ENCODE measurements around the gene SMG5.
A peak's percentile ranks its signal among the peaks of the same experiment; 100 is the strongest.
"Not testable (repeated sequence)": the region's sequence is repeated elsewhere in the genome, so short reads cannot be mapped to it uniquely, and the experiment has no call there.

SMG5 gene, protein sequence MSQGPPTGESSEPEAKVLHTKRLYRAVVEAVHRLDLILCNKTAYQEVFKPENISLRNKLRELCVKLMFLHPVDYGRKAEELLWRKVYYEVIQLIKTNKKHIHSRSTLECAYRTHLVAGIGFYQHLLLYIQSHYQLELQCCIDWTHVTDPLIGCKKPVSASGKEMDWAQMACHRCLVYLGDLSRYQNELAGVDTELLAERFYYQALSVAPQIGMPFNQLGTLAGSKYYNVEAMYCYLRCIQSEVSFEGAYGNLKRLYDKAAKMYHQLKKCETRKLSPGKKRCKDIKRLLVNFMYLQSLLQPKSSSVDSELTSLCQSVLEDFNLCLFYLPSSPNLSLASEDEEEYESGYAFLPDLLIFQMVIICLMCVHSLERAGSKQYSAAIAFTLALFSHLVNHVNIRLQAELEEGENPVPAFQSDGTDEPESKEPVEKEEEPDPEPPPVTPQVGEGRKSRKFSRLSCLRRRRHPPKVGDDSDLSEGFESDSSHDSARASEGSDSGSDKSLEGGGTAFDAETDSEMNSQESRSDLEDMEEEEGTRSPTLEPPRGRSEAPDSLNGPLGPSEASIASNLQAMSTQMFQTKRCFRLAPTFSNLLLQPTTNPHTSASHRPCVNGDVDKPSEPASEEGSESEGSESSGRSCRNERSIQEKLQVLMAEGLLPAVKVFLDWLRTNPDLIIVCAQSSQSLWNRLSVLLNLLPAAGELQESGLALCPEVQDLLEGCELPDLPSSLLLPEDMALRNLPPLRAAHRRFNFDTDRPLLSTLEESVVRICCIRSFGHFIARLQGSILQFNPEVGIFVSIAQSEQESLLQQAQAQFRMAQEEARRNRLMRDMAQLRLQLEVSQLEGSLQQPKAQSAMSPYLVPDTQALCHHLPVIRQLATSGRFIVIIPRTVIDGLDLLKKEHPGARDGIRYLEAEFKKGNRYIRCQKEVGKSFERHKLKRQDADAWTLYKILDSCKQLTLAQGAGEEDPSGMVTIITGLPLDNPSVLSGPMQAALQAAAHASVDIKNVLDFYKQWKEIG

DNA sequence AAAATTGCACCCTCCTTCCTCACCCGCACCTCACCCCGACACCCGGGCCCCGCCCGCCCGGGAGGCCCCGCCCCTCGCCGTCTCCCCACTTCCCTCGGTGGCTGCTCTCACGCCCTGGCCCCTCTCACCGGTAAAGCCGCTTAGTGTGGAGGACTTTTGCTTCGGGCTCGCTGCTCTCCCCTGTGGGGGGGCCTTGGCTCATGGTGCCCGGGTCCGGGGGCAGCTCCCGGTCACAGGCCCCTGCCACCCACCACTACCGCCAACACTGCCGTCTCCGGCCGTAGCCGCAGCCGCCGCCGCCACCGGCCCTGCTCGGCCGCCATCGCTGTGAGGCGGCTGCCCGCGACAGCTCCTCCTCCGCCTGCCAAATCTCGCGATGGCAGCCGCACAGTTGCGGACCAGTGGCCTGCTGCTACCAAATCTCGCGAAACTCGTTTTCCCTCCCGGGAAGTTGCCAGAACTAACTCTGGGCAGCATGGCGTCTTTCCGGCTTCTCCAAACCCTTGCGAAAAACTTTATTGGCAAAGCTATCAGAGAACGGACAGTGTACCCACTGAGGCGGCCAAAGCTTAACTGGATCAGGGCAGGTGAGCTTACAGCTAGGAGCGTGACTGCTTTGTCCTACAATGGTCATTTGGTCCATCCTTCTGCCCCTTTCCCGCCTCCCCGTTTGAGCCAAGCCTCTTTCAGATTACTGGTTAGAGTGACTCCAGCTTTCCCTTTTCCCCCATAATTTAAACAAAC, at the start of gene SMG5:
Gene SMG5 (minus strand): TSS at position 347 of the 744 bp plus-strand sequence. CDS start 145 bp downstream, at position 202.
- DNase-seq, result peak; percentile 90

DNA sequence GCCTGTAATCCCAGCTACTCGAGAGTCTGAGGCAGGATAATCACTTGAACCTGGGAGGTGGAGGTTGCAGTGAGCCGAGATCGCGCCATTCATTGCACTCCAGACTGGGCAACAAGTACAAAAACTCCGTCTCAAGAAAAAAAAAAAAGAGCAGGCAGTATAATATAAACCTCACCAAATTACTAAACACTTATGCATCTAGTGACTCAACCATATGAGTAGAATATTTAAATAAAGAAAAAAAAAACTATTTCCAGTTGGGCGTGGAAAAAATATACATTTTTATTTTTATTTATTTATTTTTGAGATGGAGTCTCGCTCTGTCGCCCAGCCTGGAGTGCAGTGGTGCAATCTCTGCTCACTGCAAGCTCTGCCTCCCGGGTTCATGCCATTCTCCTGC, 40.6 kb upstream of the SMG5 start:
- not testable (repeated sequence) for DNase-seq

DNA sequence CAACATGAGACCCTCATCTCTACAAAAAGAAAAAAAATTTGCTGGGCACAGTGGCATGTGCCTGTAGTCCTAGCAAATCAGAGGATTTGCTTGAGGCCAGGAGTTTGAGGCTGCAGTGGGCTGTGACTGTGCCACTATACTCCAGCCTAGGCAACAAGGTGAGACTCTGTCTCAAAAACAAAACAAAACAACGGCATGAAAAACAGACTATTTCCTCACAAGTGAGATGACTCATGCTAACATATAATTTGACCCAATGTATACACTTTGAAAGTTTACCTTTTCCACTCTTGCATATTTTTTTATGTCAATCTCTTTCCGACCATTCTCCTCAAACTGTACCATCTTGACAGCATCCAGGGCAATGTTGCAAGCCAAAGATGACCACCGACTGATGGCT, 37.9 kb upstream of the SMG5 start:
- no peak for DNase-seq

DNA sequence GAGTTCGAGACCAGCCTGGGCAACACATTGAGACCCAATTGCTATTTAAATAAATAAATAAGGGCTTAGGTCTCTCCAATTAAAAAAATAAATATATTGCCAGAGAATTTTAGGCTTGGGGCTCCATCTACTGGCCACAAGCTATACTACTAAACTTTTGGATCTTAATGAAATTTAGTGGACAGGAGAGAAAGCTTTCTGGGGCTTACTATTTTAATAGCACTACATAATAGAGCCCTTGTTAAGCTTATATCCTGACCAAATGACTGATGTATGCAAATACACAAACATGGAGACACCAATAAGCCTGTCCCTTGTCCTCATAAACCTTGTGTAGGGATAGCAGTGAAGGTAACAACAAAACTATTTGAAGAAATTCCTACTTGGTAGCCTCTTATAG, 37.0 kb upstream of the SMG5 start:
- no peak for DNase-seq

DNA sequence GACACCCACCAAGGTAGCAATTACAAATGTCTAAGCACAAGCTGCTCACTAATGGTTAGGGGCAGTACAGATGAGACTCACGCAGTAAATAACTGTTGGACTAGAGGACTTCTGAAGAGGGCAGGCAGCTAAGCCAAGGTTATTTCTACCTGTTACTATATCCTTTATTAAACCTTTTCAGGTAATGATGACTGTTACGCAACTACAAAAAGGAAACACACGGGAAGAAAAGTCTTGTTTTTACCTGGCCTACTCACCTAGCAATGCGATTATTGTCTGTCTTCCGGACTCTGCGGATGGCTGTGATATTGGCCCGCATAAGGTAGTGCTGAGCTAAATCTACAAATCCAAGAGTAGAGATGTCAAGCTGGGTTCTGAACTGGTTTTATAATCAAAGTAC, 34.3 kb upstream of the SMG5 start:
- no peak for DNase-seq

DNA sequence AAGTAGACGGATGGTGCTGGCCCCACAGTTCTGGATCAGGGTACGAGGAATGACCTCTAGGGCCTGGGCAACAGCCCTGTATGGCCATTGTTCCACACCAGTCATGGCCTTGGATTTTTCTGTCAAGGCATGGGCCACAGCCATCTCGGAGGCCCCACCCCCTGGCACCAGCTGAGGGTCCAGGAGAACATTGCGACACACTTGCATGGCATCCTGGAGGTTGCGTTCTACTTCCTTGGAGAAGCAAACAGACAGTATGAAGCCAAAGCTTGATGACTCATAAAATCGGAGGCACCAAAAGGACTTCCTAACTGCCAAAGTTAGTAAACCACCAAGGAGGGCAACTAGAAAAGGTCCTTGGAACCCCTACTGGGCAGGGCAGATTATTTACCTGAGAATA, 28.3 kb upstream of the SMG5 start:
- DNase-seq, result no peak

DNA sequence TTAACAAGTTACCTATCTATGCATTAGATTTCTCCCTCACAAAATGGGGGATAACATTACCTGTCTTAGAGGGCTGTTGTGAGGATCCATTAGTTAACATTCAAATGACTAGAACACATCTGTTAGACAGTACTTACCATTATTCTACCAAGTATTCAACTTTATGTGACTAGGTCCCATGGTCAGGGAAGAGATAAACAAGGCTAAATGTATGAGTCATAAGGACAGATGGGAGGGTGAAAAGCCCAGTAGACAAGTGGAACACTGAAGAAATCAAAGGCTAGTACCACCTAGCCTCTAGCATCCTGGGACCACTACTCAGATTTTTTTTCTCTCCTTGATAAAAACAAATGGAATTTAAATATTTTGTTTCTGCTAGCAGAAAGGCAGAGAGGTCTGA, 25.5 kb upstream of the SMG5 start:
- no peak for DNase-seq

DNA sequence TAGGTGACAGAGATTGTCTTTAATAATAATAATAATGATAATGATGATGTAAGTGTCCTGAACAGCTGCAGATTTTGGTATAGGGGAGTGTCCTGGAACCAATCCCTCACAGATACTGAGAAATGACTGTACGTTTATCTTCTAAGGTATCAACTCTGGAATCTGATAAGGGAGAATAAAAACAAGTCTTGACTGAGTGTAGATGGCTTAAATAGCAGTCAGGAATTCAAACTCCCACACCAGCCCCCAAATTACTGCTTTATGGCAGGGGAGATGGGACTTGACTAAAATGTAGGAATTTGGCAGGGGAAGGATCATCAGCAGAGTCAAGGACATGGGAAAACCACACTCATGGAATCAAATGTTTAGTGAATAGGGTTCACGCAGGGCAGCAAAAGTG, 22.6 kb upstream of the SMG5 start:
- no peak for DNase-seq

DNA sequence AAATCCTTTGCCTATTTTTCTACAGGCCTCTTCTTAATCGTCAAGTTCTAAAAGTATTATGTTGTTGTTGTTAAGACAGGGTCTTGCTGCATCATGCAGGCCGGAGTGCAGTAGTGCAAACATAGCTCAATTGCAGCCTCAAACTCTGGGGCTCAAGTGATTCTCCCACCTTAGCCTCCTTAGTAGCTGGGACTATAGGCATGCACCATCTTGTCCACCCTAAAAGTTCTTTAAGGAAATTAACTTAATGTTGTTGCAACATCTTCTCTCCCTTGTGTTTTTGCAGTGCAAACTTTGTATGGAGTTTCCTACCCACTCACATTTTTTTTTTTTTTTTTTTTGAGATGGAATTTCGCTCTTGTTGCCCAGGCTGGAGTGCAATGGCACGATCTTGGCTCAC, 20.6 kb upstream of the SMG5 start:
- no peak for DNase-seq

DNA sequence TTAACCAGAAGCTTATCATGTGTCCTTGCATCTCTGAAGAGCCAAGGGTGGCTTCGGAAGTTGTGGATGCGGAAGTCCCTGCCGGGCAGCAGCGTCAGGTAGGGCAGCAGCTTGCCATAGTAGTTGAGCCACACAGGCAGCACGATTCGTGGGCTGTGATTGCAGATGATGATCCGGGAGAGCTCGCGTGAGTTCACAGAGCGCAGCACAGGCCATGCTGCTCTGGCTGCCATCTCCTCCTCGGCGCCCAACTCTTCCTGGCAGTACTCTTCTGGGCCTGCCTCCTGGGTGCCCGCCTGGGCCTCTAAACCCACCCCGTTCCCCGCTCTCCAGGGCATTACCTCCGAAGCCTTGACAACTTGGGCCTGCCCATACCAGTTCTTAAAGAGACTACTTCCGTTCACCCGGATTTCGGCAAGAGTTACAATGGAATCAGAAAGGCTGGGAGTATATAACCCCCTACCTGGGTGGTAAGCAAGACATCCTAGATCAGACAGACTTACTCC, 16.3 kb upstream of the SMG5 start, which contains the start of gene VHLL:
Gene VHLL (minus strand): TSS at position 456 of the 506 bp plus-strand sequence. CDS start 118 bp downstream, at position 338.
- DNase-seq, result no peak

DNA sequence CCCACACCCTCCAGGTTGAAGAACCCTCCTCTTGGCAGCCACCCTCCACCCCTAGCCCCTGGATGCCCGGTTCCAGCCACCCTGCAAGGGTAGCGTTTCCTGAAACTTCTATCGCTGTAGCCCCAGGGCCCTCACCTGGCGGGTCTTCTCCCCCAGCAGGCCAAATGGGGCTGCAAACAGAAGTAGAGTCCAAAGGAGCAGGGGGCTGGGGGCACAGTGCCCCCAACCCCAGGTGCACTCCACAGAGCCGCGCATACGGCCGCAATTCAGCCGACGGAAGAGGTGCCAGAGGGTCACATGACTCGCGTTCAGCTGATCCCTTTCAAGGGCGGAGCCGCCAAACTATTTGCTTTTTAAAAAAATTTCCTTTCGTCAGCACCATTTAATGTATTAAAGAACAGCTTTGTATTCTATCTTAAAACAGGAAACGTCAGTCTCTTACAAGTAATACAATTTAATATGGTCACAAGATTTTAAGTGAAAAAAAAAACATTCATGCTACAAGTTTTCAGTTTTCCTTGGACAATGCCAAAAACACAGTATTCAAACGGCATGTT, 12.8 kb upstream of the SMG5 start, which contains the start of gene GLMP:
Gene GLMP (minus strand): TSS at position 289 of the 557 bp plus-strand sequence. CDS start 34 bp downstream, at position 255.
- DNase-seq, result no peak

DNA sequence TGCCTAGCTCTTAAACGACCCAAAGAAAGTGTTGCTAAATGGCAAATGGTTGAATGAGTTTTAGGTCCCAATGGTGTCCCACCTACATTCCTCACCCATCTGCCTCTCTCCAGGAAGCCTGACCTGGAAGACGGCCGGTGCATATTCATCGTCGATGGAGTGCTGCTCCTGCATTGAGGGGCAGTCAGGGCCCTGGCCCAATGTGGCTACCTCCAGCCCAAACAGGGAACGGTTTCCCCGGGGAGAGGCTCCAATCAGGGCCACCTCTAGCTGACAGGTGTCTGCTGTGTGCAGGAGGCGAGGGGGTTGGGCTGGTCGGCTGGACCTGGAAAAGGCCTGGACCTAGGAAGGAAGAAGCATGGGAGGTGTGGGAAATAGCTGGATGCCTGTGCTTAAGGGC, 11.3 kb upstream of the SMG5 start:
- DNase-seq, result no peak

DNA sequence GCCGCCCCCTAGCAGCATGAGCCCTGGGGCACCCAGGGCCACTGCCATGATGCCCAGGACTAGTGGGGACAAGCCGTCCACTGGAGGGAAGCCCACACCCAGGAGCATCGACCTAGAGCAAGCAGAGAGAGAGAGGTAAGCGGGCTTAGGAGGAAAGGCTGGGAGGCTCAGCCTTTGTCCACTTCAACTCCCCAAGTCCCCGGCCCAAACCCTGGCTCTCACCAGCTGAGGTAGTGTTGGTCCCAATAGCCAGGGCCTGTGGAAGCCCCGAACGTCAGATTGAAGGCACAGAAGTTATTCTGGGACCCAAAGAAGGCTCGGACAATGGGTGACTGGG, 10.4 kb upstream of the SMG5 start:
- no peak for DNase-seq

DNA sequence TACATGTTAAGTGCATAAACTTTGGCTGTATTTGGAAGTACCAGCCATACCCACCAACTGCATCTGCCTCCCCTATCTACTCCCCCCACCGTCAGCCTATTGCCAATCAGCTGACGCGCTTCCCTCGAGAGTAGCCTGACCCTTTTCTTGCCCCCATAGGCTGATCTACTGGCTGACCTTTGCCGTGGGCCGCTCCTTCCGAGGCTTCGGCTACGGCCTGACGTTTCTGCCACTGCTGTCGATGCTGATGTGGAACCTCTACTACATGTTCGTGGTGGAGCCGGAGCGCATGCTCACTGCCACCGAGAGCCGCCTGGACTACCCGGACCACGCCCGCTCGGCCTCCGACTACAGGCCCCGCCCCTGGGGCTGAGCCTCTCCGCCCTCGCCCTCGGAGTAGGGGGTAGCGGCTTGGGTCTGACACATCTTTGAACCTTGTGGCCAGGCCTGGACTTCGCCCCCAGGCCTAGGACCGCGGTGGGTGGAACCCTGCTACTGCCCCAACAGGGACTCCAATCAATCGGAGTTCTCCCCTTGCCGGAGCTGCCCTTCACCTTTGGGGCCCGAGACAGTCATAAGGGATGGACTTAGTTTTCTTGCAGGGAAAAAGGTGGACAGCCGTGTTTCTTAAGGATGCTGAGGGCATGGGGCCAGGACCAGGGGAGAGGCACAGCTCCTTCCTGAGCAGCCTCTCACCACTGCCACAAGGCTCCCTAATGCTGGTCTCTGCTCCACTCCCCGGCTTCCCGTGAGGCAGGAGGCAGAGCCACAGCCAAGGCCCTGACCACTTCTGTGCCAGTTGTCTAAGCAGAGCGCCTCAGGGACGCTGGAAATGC, 8.8 kb upstream of the SMG5 start:
- DNase-seq, result peak; percentile 41

DNA sequence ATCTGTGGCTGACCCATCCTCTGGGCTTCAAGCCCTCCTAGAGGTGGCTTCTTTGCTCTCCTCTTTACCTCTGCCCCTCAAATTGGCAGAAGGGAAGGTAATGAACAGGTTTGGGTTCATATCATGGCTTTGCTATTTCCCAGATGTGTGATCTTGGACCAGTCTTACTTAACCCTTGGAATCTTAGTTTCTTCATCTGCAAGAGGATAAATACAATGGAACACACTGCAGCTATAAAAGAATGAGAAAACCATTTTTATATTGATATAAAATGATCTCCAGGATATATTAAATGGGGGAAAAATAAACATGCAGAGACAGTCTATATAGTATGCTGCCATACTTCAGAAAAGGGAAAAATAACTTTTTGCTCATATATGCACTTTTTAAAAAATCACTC, 7.2 kb upstream of the SMG5 start:
- DNase-seq, result no peak

DNA sequence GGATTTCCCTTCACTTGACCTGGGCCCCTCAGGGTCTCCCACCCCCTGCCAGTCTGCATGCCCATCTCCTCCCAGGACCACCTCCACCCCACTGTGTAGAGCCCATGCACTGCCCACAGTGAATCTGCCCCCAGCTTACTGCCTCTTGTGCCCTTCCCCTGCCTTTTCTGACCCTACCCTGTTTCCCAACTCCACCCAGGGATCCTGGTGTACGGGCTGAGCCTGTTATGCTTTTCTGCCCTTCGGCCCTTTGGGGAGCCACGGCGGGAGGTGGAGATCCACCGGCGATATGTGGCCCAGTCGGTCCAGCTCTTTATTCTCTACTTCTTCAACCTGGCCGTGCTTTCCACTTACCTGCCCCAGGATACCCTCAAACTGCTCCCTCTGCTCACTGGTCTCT, 3.4 kb upstream of the SMG5 start:
- no peak for DNase-seq

DNA sequence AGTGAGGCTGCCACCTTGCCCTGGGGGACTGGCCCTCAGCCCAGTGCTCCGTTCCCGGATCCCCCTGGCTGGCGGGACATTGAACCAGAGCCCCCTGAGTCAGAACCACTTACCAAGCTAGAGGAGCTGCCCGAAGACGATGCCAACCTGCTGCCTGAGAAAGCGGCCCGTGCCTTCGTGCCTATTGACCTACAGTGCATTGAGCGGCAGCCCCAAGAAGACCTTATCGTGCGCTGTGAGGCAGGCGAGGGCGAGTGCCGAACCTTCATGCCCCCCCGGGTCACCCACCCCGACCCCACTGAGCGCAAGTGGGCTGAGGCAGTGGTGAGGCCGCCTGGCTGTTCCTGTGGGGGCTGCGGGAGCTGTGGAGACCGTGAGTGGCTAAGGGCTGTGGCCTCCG, 2.8 kb upstream of the SMG5 start:
- DNase-seq, result no peak

DNA sequence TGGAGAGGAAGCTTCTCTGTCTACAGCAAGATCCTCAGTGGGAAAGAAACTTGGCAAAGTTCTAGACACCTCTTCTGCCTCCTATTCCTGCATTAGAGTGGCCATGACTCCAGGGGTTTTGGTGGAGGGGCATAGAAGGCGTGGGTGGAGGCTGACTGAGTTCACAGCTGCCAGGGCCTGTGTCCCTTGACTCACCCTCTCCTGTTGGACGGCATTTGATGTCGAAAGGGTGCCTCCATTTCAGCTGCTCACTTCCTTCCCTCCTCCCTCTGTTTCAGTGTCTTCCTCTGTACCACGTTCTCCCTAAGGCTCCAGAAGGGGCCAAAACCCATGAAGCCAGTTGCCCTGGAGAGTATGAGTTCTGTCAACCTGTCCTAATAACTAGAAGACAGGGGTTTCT, 2.1 kb upstream of the SMG5 start:
- no peak for DNase-seq

DNA sequence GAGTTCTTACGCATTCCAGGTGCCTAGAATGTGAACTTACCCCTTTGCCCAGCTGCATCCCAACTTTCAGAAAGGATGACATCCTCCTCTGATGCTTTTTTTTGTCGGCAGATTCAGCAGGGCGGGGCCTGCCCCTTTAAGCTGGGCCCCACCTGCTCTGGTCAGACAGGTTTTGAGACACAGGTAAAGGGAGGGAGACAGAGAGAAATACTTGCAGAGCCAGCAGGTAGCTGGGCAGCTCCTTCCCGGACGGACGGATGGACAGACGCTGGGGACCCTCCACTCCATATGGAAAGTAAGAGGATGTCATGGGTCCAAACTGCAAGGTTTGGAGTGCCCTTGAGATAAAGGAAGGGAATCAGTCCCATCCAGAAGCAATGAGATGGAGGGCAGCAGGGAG, 1.5 kb upstream of the SMG5 start, which contains the start of gene TMEM79:
Gene TMEM79 (plus strand): TSS at position 214 of the 400 bp plus-strand sequence. CDS start 902 bp downstream, outside the sequence.
- no peak for DNase-seq

DNA sequence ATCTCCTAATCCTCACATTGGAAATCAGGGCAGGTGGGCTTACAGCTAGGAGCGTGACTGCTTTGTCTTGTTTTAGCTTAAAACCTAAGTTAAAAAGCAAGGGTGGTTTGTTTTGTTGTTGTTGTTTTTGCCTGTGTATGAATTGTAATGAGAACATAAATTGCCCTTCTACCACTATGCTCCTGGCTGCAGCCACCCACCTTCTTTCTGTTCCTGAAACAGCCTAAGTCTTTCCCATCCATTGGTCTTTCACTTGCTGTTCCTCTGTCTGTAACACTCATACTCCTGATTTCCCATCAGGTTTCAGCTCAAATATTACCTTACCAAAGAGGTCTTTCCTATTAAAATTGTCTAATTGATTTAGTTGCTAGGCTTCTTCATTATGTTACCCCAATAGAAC, 896 bp upstream of the SMG5 start:
- no peak for DNase-seq
